Coronary artery (tissue), 2 donors: ENCODE results near the gene TTC3.

Source experiments
- DNase-seq: peaks from one replicate; pipeline ENCODE4 v3.0.0-alpha.2; 2017; ENCODE audit warnings: low spot score
- H3K27ac ChIP-seq, 2 donors: fragments of 200-600 bp; sonication (generic); one replicate each; pipeline ENCODE4 v1.5.1; 2016 to 2019
- H3K4me3 ChIP-seq: fragments of 200-600 bp; sonication (generic); 2 replicates; pipeline ENCODE4 v1.5.1; 2016; ENCODE audit warnings: mild to moderate bottlenecking, moderate library complexity
- CTCF ChIP-seq: fragments of 200-600 bp; sonication (generic); IDR thresholded peaks from one replicate; pipeline ENCODE4 v1.5.1; 2019; ENCODE audit warnings: antibody characterized with exemption

Gene TTC3

GRCh38 chr21:37166733-37167132, 93.7 kb downstream of the TTC3 start:
- Histone ChIP-seq H3K4me3 (no peak overlapping the region), H3K27ac (no peak overlapping the region)
- no peak for DNase-seq
- no peak for TF ChIP-seq CTCF

- no peak overlapping the region for H3K4me3 ChIP-seq
- no peak for TF ChIP-seq CTCF
These were observed 95.6 kb downstream of the TTC3 start for GRCh38 chr21:37168666-37169065.

GRCh38 chr21:37172646-37173045, 99.6 kb downstream of the TTC3 start:
- no peak overlapping the region for H3K4me3 ChIP-seq
- TF ChIP-seq CTCF: no peak
- no peak overlapping the region for H3K27ac ChIP-seq
- DNase-seq: no peak

More at GRCh38 chr21:37168666-37169065, 95.6 kb downstream of the TTC3 start:
- no peak for DNase-seq
- no peak overlapping the region for H3K27ac ChIP-seq

- TF ChIP-seq CTCF: no peak
- DNase-seq: no peak
- Histone ChIP-seq H3K4me3 (no peak overlapping the region), H3K27ac (no peak overlapping the region)
These were observed 103.7 kb downstream of the TTC3 start for GRCh38 chr21:37176716-37177115.

- Histone ChIP-seq H3K4me3 (no peak overlapping the region), H3K27ac (no peak overlapping the region)
- DNase-seq: no peak
- no peak for TF ChIP-seq CTCF
These were observed 108.0 kb downstream of the TTC3 start for GRCh38 chr21:37181059-37181458.

- H3K4me3 ChIP-seq: no peak overlapping the region
- no peak for DNase-seq
- TF ChIP-seq CTCF: no peak
- no peak overlapping the region for H3K27ac ChIP-seq
These were observed 109.2 kb downstream of the TTC3 start for GRCh38 chr21:37182222-37182621.

- DNase-seq: no peak
- no peak for TF ChIP-seq CTCF
- Histone ChIP-seq H3K4me3 (no peak overlapping the region), H3K27ac (no peak overlapping the region)
These were observed 110.7 kb downstream of the TTC3 start for GRCh38 chr21:37183749-37184148.
